Suprapubic skin (tissue), 4 donors: Measurements from ENCODE around the gene GNAZ. TPM values are rescaled to one million over a fixed set of nuclear protein-coding genes. Genes with fewer than 3 reads are reported as not detected.

ENCODE experiments used
- DNase-seq, 2 donors: peaks; one replicate each; pipeline ENCODE4 v3.0.0-alpha.2; 2019; ENCODE audit warnings: low spot score in 2 of 2
- H3K27ac ChIP-seq: fragments of 200-600 bp; sonication (generic); one replicate; pipeline ENCODE4 v1.5.1; 2019
- H3K27me3 ChIP-seq: fragments of 200-600 bp; sonication (generic); one replicate; pipeline ENCODE4 v1.5.1; 2019
- H3K36me3 ChIP-seq: fragments of 200-600 bp; sonication (generic); one replicate; pipeline ENCODE4 v1.5.1; 2019
- H3K4me1 ChIP-seq: fragments of 200-600 bp; sonication (generic); one replicate; pipeline ENCODE4 v1.5.1; 2019
- H3K4me3 ChIP-seq: fragments of 200-600 bp; sonication (generic); one replicate; pipeline ENCODE4 v1.5.1; 2019; ENCODE audit warnings: mild to moderate bottlenecking
- H3K9me3 ChIP-seq: fragments of 200-600 bp; sonication (generic); one replicate; pipeline ENCODE4 v1.5.1; 2019
- EP300 ChIP-seq: sonication (generic); formaldehyde crosslinking; IDR thresholded peaks from one replicate; pipeline ENCODE4 v1.6.1; 2017; ENCODE audit warnings: antibody characterized with exemption
- POLR2A ChIP-seq, 2 donors: fragments of 450-650 bp; IDR thresholded peaks; one replicate each; pipeline ENCODE4 v1.6.1; 2017; ENCODE audit warnings: antibody characterized with exemption in 2 of 2, mild to moderate bottlenecking in 2 of 2, moderate library complexity in 2 of 2
- POLR2AphosphoS5 ChIP-seq, 3 donors: sonication (generic); formaldehyde crosslinking; IDR thresholded peaks; one replicate each; pipeline ENCODE4 v1.6.1; 2017; ENCODE audit warnings: antibody characterized with exemption in 3 of 3
- WGBS: methylation state at CpG from one replicate; pipeline ENCODE4 v1.1.5; 2018; 5-methylcytosine and 5-hydroxymethylcytosine counted together
- total RNA-seq, 4 donors: library from RNA; depleted of rRNA; stranded (reverse); fragments of >200 nt; gene quantifications; one replicate each; pipeline ENCODE4 v1.1.0, GENCODE V29; 2016
- TF ChIP-seq, protein P1 (sequence below), 2 donors: fragments of 200-600 bp in 1 of 2; fragments of 450-650 bp in 1 of 2; sonication (generic) in 1 of 2; IDR thresholded peaks; one replicate each; pipeline ENCODE4 v1.5.1; 2016 to 2019; ENCODE audit warnings: antibody characterized with exemption in 2 of 2, mild to moderate bottlenecking in 1 of 2, moderate library complexity in 1 of 2

The GNAZ gene
- total RNA-seq, 4 donors from 2014 or later: 2.1 to 5.8 (median 3.0) TPM

DNA sequence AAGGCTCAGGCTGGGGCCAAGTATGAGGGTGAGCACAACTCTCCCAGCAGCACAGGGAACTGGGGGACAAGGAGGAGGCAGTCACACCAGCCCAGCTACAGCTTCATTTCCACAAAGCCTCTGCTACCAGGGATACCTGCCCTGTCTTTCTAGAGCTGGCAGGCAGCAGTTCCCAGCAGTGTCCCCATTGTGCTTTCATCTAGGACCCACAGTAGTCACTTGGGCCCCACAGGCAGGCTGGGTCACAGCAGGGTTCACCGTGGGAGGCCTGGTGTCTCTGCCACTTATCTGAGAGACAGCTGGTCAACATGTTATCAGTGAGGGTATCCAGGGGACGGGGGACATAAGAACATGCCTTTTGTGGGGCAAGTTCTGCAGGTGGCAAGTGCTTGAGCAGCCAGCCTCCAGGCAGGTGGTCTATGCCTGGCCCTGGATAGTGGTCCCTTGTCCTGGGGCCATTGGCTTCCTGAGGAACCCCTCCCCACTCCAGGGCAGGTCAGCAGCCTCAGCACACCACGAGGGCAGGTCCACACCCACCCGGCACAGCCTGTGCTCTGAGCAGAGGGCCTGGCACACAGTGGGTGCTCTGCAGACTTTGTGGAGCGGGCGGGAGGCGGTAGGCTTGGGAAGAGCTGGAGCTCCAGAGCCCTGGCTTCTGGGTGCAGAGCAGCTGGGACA, 29.9 kb downstream of the GNAZ start:
- TF ChIP-seq POLR2AphosphoS5 (IDR thresholded peaks at IDR 0.05) (no peak), EP300 (no peak), POLR2A (IDR thresholded peaks at IDR 0.05) (no peak)
- TF ChIP-seq, protein P1, sequence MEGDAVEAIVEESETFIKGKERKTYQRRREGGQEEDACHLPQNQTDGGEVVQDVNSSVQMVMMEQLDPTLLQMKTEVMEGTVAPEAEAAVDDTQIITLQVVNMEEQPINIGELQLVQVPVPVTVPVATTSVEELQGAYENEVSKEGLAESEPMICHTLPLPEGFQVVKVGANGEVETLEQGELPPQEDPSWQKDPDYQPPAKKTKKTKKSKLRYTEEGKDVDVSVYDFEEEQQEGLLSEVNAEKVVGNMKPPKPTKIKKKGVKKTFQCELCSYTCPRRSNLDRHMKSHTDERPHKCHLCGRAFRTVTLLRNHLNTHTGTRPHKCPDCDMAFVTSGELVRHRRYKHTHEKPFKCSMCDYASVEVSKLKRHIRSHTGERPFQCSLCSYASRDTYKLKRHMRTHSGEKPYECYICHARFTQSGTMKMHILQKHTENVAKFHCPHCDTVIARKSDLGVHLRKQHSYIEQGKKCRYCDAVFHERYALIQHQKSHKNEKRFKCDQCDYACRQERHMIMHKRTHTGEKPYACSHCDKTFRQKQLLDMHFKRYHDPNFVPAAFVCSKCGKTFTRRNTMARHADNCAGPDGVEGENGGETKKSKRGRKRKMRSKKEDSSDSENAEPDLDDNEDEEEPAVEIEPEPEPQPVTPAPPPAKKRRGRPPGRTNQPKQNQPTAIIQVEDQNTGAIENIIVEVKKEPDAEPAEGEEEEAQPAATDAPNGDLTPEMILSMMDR (IDR thresholded peaks at IDR 0.05): no peak
- no peak overlapping the region for H3K27ac ChIP-seq
- no peak overlapping the region for H3K4me3 ChIP-seq
- no peaks in the 10 kb centered on the region for H3K9me3 ChIP-seq
- DNase-seq: no peak
- H3K36me3 ChIP-seq: no peaks in the 10 kb centered on the region
- no peaks in the 10 kb centered on the region for H3K27me3 ChIP-seq
- WGBS: 86% methylated on average over 1 of the region's 7 CpGs
- peaks cover 17% of the 10 kb centered on the region for H3K4me1 ChIP-seq

DNA sequence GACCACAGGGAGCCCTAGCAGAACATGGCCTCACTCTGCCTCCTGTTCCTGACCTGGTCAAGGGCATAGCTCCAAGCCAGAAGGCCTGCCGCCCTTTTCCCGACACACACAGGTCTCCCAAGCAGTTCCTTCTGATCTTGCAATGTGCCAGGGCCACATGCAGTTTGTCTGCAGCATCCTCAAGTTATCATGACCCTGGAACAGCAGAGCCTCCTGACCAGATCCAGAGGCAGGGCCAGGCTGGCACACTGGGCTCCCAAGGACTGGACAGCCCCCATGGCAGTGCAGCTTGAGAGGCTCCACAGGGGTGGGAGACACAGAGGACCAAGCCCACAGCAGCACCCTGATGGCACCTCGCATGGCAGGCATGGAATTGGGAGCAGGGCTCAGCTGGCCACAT, 31.2 kb downstream of the GNAZ start:
- TF ChIP-seq EP300 (no peak), POLR2A (IDR thresholded peaks at IDR 0.05) (no peak), POLR2AphosphoS5 (IDR thresholded peaks at IDR 0.05) (no peak)
- TF ChIP-seq, protein P1 (IDR thresholded peaks at IDR 0.05): no peak
- no peak overlapping the region for H3K27ac ChIP-seq
- no peaks in the 10 kb centered on the region for H3K36me3 ChIP-seq
- H3K4me1 ChIP-seq: peaks cover 17% of the 10 kb centered on the region
- no peak overlapping the region for H3K4me3 ChIP-seq
- DNase-seq: no peak
- H3K27me3 ChIP-seq: no peaks in the 10 kb centered on the region
- H3K9me3 ChIP-seq: no peaks in the 10 kb centered on the region
- no CpG with 5 or more reads among the region's 3 CpGs for WGBS

DNA sequence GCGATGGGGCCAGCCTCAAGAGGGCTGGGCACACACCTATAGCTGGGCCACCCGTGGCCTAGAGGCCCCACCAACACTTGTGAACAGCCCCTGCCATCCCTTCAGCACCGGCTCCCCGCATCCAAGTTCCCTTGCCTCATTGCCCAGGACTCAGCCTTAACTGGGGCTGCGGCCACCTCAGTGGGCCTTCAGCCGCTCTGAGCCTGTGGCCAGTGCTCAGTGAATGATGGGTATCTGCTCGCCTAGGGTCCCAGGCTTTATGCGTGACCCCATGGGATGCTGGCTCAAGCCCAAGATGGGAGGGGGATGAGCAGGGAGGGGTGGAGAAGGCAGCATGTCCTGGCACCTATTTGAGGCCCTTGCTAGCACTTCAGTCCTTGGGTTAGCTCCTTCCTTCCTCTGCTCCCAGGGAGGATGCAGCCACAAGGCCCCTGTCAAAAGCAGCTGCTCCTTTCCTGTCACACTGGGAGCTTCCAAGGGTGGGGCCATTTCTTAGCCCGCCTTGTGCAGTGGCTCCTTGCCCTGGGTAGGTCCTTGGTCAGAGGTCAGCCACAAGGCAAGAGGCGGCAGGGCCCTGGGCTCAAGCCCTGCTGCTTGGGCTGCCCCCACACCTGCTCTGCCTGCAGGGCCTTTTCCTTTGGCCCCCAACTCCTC, 31.8 kb downstream of the GNAZ start:
- no peaks in the 10 kb centered on the region for H3K27me3 ChIP-seq
- no peak for DNase-seq
- H3K4me3 ChIP-seq: no peak overlapping the region
- WGBS: 85% methylated on average over 8 of the region's 10 CpGs
- no peak overlapping the region for H3K27ac ChIP-seq
- no peak for TF ChIP-seq POLR2A (IDR thresholded peaks at IDR 0.05)
- TF ChIP-seq, protein P1 (IDR thresholded peaks at IDR 0.05): no peak
- TF ChIP-seq POLR2AphosphoS5 (IDR thresholded peaks at IDR 0.05): no peak
- no peak for TF ChIP-seq EP300
- no peaks in the 10 kb centered on the region for H3K9me3 ChIP-seq
- peaks cover 17% of the 10 kb centered on the region for H3K4me1 ChIP-seq
- no peaks in the 10 kb centered on the region for H3K36me3 ChIP-seq

DNA sequence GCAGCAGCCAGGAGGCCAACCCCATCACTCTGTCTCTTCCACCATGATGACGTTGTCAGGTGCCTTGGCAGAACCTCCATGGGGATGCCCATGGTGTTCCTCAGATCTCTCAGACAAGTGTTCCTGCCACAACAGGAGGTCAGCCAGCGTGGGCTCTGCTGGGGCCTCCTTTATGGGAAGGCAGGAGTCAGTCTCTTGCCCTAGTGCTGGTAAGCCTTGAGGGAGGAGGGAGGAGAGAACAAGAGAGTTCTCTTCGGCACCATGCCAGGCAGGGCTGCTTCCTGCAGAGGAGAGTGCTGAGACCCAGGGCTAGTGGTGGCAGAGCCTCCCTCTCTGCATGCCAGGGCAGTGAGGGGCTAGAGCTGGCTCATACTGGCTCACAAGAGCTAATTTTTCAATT, 32.5 kb downstream of the GNAZ start:
- TF ChIP-seq, protein P1 (IDR thresholded peaks at IDR 0.05): no peak
- no peak for TF ChIP-seq POLR2A (IDR thresholded peaks at IDR 0.05)
- TF ChIP-seq POLR2AphosphoS5 (IDR thresholded peaks at IDR 0.05): no peak
- no peak for TF ChIP-seq EP300
- no peaks in the 10 kb centered on the region for H3K9me3 ChIP-seq
- no peaks in the 10 kb centered on the region for H3K36me3 ChIP-seq
- DNase-seq: no peak
- 66% methylated on average over 3 of the region's 3 CpGs for WGBS
- no peak overlapping the region for H3K27ac ChIP-seq
- H3K4me1 ChIP-seq: peaks cover 17% of the 10 kb centered on the region
- no peaks in the 10 kb centered on the region for H3K27me3 ChIP-seq
- H3K4me3 ChIP-seq: no peak overlapping the region

DNA sequence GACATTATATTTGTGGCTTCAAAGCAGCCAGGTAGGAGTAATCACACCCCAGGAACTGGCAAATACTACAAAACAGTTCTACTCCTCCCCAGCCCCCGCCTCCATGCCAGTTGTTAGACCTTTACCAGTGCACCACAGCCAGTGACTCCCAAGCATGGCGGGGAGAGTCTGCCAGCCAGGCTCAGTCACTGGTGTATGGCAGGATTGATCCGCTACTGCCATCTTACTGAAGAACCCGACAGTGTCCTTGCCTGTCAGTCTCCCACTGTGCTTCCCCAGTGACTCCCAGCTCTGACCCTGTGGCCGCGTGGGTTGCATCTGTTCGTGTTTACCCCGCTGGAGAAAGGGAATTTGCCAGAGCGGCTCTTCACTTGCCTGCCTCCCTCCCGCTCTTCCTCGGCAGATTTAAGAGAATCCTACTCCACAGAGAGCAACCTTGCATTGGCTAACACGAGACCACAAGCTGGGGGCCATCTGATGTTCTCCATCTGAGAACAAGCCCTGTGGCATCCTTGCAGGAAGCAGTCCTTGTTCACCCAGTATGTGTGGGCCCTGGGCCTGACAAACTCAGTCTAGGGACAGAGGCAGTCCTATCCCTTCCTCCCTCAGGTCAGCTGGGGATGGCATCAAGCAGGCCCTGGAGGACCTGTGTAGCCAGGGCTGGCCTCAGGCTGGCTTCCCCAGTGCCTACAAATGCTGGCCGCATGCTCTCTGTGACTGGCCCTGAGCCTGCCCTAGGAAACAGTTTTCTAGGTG, 33.1 kb downstream of the GNAZ start:
- Histone ChIP-seq H3K27me3 (no peaks in the 10 kb centered on the region), H3K4me3 (no peak overlapping the region), H3K9me3 (no peaks in the 10 kb centered on the region), H3K27ac (no peak overlapping the region), H3K36me3 (no peaks in the 10 kb centered on the region), H3K4me1 (peaks cover 12% of the 10 kb centered on the region)
- no peak for TF ChIP-seq EP300
- TF ChIP-seq, protein P1 (IDR thresholded peaks at IDR 0.05): no peak
- DNase-seq: no peak
- WGBS: 91% methylated on average over 10 of the region's 13 CpGs
